Neural progenitor cell (in vitro differentiated cells): ENCODE measurements around the gene VRK3.

Experiments
- CTCF ChIP-seq: fragments of 200-600 bp; sonication (generic); IDR thresholded peaks from 2 replicates; pipeline ENCODE4 v1.5.1; 2017; ENCODE audit warnings: antibody characterized with exemption, mild to moderate bottlenecking
- EZH2 ChIP-seq: fragments of 200-600 bp; sonication (generic); IDR thresholded peaks from 2 replicates; pipeline ENCODE4 v1.6.1; 2017; ENCODE audit warnings: antibody characterized with exemption, mild to moderate bottlenecking, moderate library complexity

GRCh38 chr19:50020481-50020880 is 4.7 kb downstream of the VRK3 start:
- TF ChIP-seq CTCF: no peak
- no peak for TF ChIP-seq EZH2
